Lower leg skin (tissue), 4 donors: ENCODE results near the gene NECAB2. TPM values are rescaled to one million over a fixed set of nuclear protein-coding genes. Genes with fewer than 3 reads are reported as not detected.

Source experiments
- DNase-seq, 2 donors: peaks; one replicate each; pipeline ENCODE4 v3.0.0-alpha.2; 2019; ENCODE audit warnings: low spot score in 2 of 2
- H3K4me3 ChIP-seq: fragments of 200-600 bp; sonication (generic); 2 replicates; pipeline ENCODE4 v1.5.1; 2017; ENCODE audit warnings: mild to moderate bottlenecking, low read depth; ENCODE audit not compliant: poor library complexity, severe bottlenecking
- POLR2A ChIP-seq, 2 donors: fragments of 450-650 bp; IDR thresholded peaks; one replicate each; pipeline ENCODE4 v1.6.1; 2016 to 2017; ENCODE audit warnings: antibody characterized with exemption in 2 of 2, mild to moderate bottlenecking in 1 of 2, moderate library complexity in 1 of 2
- WGBS, 2 donors: methylation state at CpG; one replicate each; pipeline ENCODE4 v1.1.5; 2018; 5-methylcytosine and 5-hydroxymethylcytosine counted together
- intact Hi-C: fragments of 100-400 bp; cut with DNase I; formaldehyde crosslinking; loops from one replicate; pipeline ENCODE4 v1.15.0; 2023; ENCODE audit warnings: low total_unique reads
- total RNA-seq, 4 donors: library from RNA; depleted of rRNA; stranded (reverse); fragments of >200 nt; gene quantifications; one replicate each; pipeline ENCODE4 v1.1.0, GENCODE V29; 2016
- TF ChIP-seq, protein P1 (sequence below), 3 donors: fragments of 450-650 bp; IDR thresholded peaks; one replicate each; pipeline ENCODE4 v1.5.1; 2016; ENCODE audit warnings: antibody characterized with exemption in 3 of 3, mild to moderate bottlenecking in 3 of 3, moderate library complexity in 2 of 3

The NECAB2 gene
- total RNA-seq, 4 donors from 2014 or later: not detected

DNA sequence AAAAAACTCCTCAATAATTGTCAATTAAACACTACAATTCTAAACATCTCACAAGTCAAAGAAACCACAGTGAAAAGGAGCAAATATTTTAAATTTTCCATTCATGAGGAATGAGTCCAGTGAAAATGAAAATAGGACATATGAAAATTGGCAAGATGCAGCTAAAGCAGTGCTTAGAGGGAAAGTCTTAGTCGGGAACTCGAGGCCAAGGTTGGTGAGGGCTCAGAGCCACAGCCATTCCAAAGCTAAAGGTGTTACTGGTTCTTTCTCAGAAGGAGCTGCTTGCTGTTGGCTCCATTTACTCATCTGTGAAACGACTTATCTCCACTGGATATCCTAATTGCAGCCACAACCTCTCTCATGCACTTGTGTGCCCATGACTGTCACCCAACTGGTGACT, 68.1 kb downstream of the NECAB2 start:
- H3K4me3 ChIP-seq: no peak overlapping the region
- intact Hi-C loops: no loop called here
- no peak for DNase-seq
- no peak for TF ChIP-seq POLR2A (IDR thresholded peaks at IDR 0.05)
- TF ChIP-seq, protein P1, sequence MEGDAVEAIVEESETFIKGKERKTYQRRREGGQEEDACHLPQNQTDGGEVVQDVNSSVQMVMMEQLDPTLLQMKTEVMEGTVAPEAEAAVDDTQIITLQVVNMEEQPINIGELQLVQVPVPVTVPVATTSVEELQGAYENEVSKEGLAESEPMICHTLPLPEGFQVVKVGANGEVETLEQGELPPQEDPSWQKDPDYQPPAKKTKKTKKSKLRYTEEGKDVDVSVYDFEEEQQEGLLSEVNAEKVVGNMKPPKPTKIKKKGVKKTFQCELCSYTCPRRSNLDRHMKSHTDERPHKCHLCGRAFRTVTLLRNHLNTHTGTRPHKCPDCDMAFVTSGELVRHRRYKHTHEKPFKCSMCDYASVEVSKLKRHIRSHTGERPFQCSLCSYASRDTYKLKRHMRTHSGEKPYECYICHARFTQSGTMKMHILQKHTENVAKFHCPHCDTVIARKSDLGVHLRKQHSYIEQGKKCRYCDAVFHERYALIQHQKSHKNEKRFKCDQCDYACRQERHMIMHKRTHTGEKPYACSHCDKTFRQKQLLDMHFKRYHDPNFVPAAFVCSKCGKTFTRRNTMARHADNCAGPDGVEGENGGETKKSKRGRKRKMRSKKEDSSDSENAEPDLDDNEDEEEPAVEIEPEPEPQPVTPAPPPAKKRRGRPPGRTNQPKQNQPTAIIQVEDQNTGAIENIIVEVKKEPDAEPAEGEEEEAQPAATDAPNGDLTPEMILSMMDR (IDR thresholded peaks at IDR 0.05): no peak
- 83 to 87% methylated on average over 3 of the region's 3 CpGs for WGBS, 2 donors

DNA sequence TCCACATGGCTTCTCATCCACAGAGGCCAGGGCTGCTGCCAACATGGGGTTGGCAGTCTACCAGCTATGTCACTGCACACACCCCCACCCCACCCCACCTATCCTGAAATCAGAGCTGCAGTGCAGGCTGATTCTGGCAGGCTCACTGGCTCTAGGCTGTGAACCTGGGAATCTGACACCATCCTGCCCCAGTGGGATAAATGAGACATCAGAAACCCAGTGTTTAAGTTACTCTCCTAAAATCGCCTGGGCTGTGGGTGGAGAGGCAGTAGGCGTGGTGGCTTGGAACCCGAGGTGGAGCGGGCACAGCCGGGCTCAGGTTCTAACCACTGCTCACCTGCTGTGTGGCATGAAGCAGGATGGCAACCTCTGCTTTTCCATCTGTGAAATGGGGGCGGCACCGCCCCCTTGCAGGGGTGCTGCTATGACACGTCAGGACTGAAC, 69.0 kb downstream of the NECAB2 start:
- TF ChIP-seq, protein P1 (IDR thresholded peaks at IDR 0.05): no peak
- TF ChIP-seq POLR2A (IDR thresholded peaks at IDR 0.05): no peak
- no peak for DNase-seq
- intact Hi-C loops: no loop called here
- H3K4me3 ChIP-seq: no peak overlapping the region
- 48 to 86% methylated on average over 8 of the region's 8 CpGs for WGBS, 2 donors

DNA sequence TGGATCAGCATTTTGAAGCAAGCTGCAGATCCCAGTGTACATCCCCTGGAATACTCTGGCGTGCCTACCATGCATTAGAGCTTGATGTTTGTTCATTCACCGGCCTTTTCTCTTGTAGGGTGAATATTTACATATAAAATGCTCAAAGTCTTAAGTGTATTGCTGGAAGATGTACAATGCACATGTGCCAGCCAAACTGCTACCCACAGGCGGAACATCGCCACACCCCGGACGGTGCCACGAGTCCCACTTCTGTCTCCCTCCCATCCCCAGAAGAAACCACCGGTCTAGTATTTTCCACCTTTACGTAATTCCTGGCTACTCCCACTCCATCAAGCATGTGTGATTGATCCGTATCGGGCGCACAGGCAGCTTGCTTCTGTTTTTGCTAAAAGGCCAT, 70.4 kb downstream of the NECAB2 start:
- DNase-seq: no peak
- H3K4me3 ChIP-seq: no peak overlapping the region
- WGBS, 2 donors: 81 to 84% methylated on average over 12 of the region's 12 CpGs
- intact Hi-C loops: no loop called here
- TF ChIP-seq POLR2A (IDR thresholded peaks at IDR 0.05): no peak
- TF ChIP-seq, protein P1 (IDR thresholded peaks at IDR 0.05): no peak

DNA sequence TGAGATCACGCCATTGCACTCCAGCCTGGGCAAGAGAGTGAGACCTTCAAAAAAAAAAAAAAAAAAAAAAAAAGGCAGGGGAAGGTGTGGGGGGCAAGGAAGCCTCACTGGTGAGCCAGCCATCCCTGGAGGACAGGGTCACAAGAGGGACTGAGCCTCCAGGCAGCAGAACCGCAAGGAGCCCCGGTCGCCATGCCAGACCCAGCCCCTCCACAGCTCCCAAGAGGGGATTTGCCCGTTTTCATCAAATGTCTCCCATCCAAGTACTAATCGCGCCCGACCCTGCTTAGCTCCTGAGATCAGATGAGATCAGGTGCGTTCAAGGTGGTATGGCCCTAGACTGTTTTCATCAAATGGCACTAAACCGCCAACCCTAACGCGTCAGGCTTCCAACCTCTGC, 71.7 kb downstream of the NECAB2 start:
- no peak overlapping the region for H3K4me3 ChIP-seq
- 93% methylated on average over 12 of the region's 12 CpGs for WGBS, 2 donors
- intact Hi-C loops: no loop called here
- DNase-seq: no peak
- no peak for TF ChIP-seq POLR2A (IDR thresholded peaks at IDR 0.05)
- TF ChIP-seq, protein P1 (IDR thresholded peaks at IDR 0.05): no peak

DNA sequence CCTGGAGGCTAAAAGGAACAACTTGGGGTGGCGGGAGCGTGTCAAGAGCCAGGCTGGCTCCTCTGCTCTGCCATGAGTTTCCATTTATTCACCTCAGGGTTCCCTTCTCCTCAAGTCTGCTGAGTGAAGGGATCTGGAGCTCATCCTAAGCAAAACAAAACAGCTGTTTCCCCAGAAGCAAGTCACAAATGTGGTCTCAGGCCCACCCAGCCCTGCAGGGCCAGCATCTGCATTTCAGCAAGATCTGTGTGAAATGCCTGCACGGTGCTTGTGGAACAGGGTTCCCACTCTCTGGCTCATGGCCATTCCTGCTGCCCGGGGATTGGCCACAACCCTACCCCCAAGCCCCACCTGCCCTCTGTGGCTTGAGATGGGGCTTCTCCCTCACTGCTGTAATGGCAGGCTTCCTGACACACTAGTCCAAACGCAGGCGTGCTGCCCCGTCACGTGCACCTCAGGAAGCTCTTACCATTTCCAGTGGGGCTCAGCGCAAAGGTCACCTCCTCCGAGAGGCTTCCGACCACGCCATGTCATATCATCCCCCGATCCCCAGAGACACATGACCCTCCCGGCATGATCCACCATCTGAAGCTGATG, 72.3 kb downstream of the NECAB2 start:
- TF ChIP-seq POLR2A (IDR thresholded peaks at IDR 0.05): no peak
- TF ChIP-seq, protein P1 (IDR thresholded peaks at IDR 0.05): no peak
- 58 to 61% methylated on average over 12 to 14 of the region's 14 CpGs for WGBS, 2 donors
- no peak overlapping the region for H3K4me3 ChIP-seq
- no peak for DNase-seq
- intact Hi-C loops: no loop called here
